ENCODE results near the gene EPN3. TPM values are rescaled to one million over a fixed set of nuclear protein-coding genes. Genes with fewer than 3 reads are reported as not detected.

The EPN3 gene
- total RNA-seq, 1 experiment from 2014 or later: 0.92 TPM

- in situ Hi-C loops (cut with HindIII; ENCODE audit: low pct_unique_long_range_greater_than_20kb, low sequenced_read_pairs): no loop called here
- intact Hi-C loops (cut with micrococcal nuclease; ENCODE audit: unreplicated experiment): no loop called here
- H3K9me3 ChIP-seq (ENCODE audit: control insufficient read depth, insufficient read depth, low read depth, low read length): no peaks in the 10 kb centered on the region
- no peak for TF ChIP-seq SIN3A (IDR thresholded peaks at IDR 0.05; ENCODE audit: borderline replicate concordance, insufficient read depth, low read depth, low read length)
- TF ChIP-seq REST (IDR thresholded peaks at IDR 0.05; ENCODE audit: insufficient read depth in 1 of 2, low read depth in 2 of 2, low read length in 1 of 2): no peak
- TF ChIP-seq, protein P1, sequence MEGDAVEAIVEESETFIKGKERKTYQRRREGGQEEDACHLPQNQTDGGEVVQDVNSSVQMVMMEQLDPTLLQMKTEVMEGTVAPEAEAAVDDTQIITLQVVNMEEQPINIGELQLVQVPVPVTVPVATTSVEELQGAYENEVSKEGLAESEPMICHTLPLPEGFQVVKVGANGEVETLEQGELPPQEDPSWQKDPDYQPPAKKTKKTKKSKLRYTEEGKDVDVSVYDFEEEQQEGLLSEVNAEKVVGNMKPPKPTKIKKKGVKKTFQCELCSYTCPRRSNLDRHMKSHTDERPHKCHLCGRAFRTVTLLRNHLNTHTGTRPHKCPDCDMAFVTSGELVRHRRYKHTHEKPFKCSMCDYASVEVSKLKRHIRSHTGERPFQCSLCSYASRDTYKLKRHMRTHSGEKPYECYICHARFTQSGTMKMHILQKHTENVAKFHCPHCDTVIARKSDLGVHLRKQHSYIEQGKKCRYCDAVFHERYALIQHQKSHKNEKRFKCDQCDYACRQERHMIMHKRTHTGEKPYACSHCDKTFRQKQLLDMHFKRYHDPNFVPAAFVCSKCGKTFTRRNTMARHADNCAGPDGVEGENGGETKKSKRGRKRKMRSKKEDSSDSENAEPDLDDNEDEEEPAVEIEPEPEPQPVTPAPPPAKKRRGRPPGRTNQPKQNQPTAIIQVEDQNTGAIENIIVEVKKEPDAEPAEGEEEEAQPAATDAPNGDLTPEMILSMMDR (IDR thresholded peaks at IDR 0.05): no peak
- TF ChIP-seq TCF7L2 (IDR thresholded peaks at IDR 0.05; ENCODE audit: low read depth, low read length): no peak
- TF ChIP-seq POLR2AphosphoS5 (IDR thresholded peaks at IDR 0.05; ENCODE audit: low read depth, low read length): no peak
- no peak for DNase-seq (ENCODE audit: low read depth, low spot score)
- no peaks in the 10 kb centered on the region for H3K4me1 ChIP-seq (ENCODE audit: control insufficient read depth, insufficient read depth, low read length)
- no peak overlapping the region for H3K4me3 ChIP-seq (ENCODE audit: low read depth in 2 of 2, low read length in 2 of 2)
- ChIA-PET CTCF (no interaction called here), POLR2A (no interaction called here)
- H3K27me3 ChIP-seq (ENCODE audit: control insufficient read depth, insufficient read depth, low read length): no peaks in the 10 kb centered on the region
- no peak for ATAC-seq
- no TSS peak for BruUV-seq (replicated peaks)
- no peaks in the 10 kb centered on the region for H3K36me3 ChIP-seq (ENCODE audit: control insufficient read depth, insufficient read depth, low read length)
- no peak overlapping the region for H3K27ac ChIP-seq (ENCODE audit: low read length)
Measured at GRCh38 chr17:50499721-50500120, 32.8 kb upstream of the EPN3 start.

GRCh38 chr17:50501054-50501453 is 31.5 kb upstream of the EPN3 start:
- ATAC-seq (no peak), DNase-seq (ENCODE audit: low read depth, low spot score) (no peak)
- CTCF ChIA-PET: interaction anchor here (0.6 to 1.5 kb wide), 4 partner anchors 17 to 66 kb away, joined by 3 to 8 read pairs (median 6); no protein-coding TSS in a partner anchor
- no peaks in the 10 kb centered on the region for H3K27me3 ChIP-seq (ENCODE audit: control insufficient read depth, insufficient read depth, low read length)
- H3K36me3 ChIP-seq (ENCODE audit: control insufficient read depth, insufficient read depth, low read length): no peaks in the 10 kb centered on the region
- H3K27ac ChIP-seq (ENCODE audit: low read length): no peak overlapping the region
- POLR2A ChIA-PET: interaction anchor here (0.6 kb wide), 1 partner anchor 351 kb away, joined by 4 read pairs; no protein-coding TSS in a partner anchor
- TF ChIP-seq, protein P1 (IDR thresholded peaks at IDR 0.05): peak; percentile 79
- TF ChIP-seq SIN3A (IDR thresholded peaks at IDR 0.05; ENCODE audit: borderline replicate concordance, insufficient read depth, low read depth, low read length): no peak
- no peak for TF ChIP-seq POLR2AphosphoS5 (IDR thresholded peaks at IDR 0.05; ENCODE audit: low read depth, low read length)
- intact Hi-C loops (cut with micrococcal nuclease; ENCODE audit: unreplicated experiment): no loop called here
- no peak overlapping the region for H3K4me3 ChIP-seq (ENCODE audit: low read depth in 2 of 2, low read length in 2 of 2)
- H3K9me3 ChIP-seq (ENCODE audit: control insufficient read depth, insufficient read depth, low read depth, low read length): no peaks in the 10 kb centered on the region
- no TSS peak for BruUV-seq (replicated peaks)
- in situ Hi-C loops (cut with HindIII; ENCODE audit: low pct_unique_long_range_greater_than_20kb, low sequenced_read_pairs): no loop called here
- H3K4me1 ChIP-seq (ENCODE audit: control insufficient read depth, insufficient read depth, low read length): no peaks in the 10 kb centered on the region

Measured in Panc1 (cell line).